22Rv1 (cell line): ENCODE measurements around the gene MEPE.

Experiments used
- H3K27ac ChIP-seq: fragments of 450-650 bp; 2 replicates; pipeline ENCODE4 v1.5.1; 2017
- CTCF ChIP-seq: fragments of 450-650 bp; IDR thresholded peaks from 2 replicates; pipeline ENCODE4 v1.5.1; 2017; ENCODE audit warnings: mild to moderate bottlenecking
- ZFX ChIP-seq: fragments of 450-650 bp; IDR thresholded peaks from 2 replicates; pipeline ENCODE4 v1.6.1; 2017; ENCODE audit warnings: antibody characterized with exemption, borderline replicate concordance

The MEPE gene

GRCh38 chr4:87840149-87840548, 7.4 kb downstream of the MEPE start:
- TF ChIP-seq CTCF: no peak
- H3K27ac ChIP-seq: no peak overlapping the region

- no peak overlapping the region for H3K27ac ChIP-seq
- TF ChIP-seq CTCF (no peak), ZFX (no peak)
Measured at GRCh38 chr4:87843936-87844335, 11.2 kb downstream of the MEPE start.

- H3K27ac ChIP-seq: no peak overlapping the region
- TF ChIP-seq ZFX: no peak
- TF ChIP-seq CTCF: no peak
Measured at GRCh38 chr4:87844452-87844851, 11.7 kb downstream of the MEPE start.

GRCh38 chr4:87846226-87846625, 13.5 kb downstream of the MEPE start:
- TF ChIP-seq ZFX (no peak), CTCF (no peak)
- no peak overlapping the region for H3K27ac ChIP-seq

GRCh38 chr4:87848622-87849351, 16.0 kb downstream of the MEPE start:
- H3K27ac ChIP-seq: no peak overlapping the region

GRCh38 chr4:87849612-87850011, 16.8 kb downstream of the MEPE start:
- TF ChIP-seq CTCF (no peak), ZFX (no peak)
- no peak overlapping the region for H3K27ac ChIP-seq

More at GRCh38 chr4:87848622-87849351, 16.0 kb downstream of the MEPE start:
- TF ChIP-seq ZFX: no peak
- TF ChIP-seq CTCF: peak; percentile 87

- TF ChIP-seq CTCF (no peak), ZFX (no peak)
- H3K27ac ChIP-seq: no peak overlapping the region
Measured at GRCh38 chr4:87851332-87851731, 18.6 kb downstream of the MEPE start.
